HG03432 (cell line): Measurements from ENCODE around the gene SSH3.

ENCODE experiments used
- ATAC-seq: cut with Tn5 transposase; IDR thresholded peaks from one replicate; pipeline ENCODE4 v1.9.1; 2021; ENCODE audit warnings: mild to moderate bottlenecking, moderate library complexity; ENCODE audit not compliant: unreplicated experiment

SSH3 gene

DNA sequence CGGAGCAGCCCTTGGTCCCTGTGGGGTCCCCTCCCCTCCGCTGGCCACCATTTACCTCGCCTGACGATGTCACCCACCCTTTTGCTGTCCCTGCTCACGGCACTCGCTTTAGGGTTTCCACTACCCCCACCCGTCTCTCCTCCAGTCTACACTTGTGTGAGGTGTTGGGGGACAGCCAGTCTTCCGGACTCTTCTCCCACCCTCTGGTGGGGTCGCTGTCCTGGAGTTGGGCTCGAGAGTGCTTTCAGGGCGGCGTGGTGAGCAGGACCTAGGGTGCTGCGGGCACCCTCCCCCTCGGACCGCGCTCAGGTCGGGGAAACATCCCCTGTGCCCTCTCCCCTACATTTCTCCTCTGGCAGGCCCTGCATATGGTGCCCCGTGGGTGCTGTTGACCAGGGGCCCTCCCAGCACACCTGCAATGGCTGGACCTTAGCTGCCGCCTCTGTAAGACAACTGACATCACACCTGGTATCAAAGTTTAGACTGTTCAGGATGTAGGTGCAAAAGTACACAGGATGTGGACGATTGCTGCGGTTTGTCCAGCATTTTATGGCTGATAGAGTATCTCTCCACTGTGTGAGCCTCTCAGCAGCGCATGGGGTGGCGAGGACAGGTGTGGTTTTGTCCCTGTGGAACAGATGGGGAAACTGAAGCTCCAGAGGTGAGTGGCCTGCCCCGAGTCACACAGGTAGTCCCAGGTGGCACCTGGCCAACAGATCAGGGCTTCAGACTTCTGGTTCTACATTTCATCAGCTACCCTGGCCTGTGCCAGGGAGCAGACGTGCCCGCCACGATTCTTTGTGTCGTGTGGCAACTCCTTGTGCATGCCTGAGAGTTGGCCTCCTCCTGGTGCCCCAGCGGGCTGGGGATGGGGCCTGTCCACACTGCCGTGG is 35.9 kb upstream of the SSH3 start:
- no peak for ATAC-seq

DNA sequence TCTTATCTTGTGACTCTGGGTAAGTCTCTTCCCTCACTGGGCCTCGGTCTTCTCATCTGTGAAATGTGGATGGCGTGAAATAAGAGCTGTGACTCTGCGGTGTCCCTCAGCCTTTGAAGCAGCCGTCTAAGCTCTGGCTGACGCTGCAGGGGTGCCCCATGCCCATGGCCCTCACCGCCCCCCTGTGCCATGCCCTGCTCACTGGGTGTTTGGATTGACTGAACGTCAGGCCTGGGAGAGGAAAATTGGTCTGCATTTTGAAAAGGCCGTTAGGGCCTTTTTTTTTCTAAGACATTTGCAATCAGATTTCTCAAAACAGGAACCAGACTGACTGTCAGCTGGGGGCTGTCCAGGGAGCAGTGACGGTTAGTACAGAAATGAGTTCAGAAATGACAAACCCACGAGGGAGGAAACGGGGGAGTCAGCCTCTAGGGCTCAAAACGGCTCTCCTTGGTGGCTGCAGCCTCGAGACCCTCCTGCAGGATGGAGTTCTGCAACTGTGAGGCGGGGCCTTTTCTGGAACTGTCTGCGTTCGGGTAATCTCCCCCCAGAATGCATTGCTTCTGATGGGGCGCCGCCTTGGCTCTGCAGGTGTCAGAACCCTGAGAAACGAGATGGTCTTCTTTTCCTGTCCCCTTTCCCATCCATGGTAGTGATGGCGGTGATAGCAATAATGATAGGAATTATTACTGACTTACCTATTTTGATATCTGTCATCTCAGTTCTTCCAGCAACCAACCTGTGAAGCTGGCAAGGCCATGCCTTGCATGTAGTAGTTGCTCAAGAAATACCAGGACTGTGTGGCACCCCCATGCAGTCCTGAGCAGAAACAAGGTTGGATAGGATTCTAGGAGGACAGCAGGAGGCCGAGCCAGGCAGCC is 35.0 kb upstream of the SSH3 start:
- ATAC-seq, result peak; percentile 35

DNA sequence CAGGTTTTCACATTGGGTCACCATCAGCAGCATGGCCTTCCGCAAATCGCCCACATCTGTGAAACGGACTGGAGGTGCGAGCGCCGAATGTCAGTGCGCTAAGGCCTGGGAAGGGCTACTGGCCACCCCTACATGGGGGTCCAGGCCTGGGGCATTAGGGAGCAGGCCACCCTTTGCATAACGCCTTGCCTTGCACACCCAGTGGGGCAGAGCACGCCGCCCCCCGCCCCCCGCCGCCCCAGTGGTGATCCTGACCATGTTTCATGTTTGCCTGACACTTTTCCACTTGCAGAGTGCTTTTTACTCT is 34.4 kb upstream of the SSH3 start:
- no peak for ATAC-seq

DNA sequence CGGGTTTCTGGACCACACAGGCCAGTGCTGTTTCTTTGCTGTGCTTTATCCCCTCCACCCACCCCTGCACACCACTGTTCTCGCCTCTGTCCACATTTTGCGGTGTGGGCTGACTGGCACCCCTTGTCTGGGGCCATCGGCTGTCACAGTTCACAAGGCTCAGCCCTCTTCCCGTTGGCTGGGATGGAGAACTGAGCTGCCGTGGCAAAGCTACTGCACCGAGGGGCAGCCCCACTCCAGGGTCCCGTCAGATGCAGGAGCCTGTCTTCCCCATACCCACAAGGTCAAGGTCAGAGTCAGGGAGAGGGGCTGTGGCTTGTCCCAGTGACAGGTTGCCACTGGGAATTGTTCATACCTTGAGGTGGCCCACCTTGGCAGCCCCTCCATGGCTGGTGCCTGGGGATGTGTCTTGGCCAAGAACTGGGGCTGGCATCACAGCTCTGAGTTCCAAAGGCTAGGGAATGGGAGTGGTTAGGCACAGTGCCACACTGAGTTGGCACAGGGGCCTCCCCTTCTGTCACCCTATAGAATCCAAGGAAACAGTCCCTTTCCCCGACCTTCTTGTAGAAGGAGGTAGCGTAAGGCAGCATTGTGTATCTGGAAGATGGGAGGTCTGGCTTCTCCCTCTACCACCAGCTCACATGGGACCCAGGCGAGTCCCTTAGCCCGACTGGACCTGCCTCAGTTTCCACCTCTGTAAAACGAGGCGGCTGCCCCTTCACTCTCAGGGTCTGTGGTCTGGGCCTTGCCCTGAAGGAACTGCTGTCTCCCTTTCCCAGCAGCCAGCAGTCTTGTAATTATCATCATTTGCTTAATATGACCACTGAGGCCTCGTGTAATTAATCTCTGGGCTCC is 33.7 kb upstream of the SSH3 start:
- no peak for ATAC-seq

DNA sequence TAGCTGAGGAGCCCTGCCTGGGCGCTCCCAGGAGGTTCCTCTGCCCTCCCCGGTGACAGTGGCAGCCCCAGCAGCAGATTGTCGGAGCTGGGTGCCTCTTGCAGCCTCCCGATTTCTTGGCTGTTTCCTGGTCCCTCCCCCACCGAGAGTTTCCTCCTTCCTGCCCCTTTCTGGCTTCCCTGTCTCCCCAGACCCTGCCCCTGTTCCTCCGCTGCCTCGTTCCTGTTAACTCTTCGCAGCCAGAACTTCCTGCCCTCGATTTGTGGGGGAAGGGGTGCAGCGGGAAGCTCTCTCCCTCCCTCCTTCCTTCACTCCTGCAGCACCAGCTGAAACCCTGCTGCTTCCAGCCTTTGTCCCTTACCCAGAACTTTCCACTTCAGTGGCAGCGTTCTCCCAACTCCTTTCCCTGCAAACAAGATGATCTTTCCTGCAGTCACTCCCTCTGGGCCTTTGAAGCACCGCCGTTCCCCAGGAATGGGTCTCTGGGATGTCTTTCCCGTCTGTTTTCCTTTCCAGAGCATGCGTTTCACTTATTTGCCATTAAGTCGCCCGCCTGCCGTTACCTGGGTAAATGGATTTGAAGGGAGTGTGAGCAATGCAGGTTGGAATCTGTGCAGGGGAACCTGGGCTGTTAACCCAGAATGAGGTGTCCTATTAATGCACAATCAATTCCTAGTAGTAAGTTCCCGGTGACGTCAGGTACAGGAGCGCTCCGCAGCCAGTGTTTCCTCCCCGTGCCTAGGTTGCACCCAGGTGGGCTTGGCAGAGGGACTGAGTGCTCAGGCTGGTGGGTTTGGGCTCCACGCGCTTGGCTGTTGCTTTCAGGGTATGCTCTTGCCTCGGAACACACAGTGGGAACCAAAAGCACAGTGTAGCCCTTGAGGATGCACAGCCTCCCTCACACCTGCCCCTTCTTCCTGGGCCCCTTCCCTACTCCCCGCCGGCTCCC is 32.8 kb upstream of the SSH3 start:
- ATAC-seq, result no peak

DNA sequence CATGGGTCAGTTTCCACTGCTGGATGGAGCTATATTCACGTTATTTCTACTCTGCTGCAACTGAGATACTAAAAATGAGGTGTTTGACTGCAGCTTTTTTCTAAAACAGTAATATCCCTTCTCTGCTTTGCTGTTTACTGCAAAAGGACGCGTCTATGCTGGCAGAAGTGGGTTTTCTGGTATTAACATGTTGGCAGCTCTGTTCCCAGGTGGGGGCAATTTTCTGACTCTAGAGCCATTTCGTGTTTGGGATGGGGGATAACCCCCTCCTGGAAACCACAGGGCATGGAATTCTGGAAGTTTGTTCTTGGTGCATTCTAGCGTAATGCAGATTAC is 32.2 kb upstream of the SSH3 start:
- no peak for ATAC-seq

DNA sequence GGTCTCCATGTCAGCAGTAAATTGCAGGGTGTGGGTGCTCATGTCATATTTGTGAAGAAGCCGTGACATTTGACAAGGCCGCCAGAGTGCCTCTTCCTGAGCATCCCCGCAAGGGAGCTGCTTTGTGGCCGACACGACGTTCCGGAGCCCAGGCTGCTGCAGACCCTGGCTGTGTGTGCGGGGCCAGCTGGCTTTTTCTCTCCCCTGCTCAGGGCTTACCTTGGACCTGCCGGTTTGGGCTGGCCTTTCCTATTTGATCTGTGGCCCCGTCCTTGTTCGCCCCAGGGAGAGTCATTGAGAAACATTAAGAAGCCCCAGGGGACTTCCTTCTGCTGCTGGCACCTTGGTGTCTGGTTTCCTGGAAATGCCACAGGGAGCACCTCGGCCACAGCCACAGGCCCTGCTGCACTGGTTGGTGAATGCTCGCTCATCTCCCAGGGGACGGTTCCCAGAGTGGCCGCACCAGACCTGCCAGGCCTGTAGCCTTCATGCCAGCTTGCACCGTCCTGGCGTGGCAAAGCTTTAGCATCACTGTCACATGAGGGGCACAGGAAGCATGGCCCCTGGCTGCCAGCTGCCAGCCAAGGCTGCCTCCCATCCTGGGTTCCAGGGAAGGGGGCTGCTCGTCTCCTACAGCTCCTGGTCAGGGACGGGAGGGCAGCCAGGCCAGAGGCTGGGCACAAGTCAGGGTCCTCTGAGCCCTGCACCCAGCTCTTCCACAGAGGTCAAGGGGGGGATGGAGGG is 31.6 kb upstream of the SSH3 start:
- no peak for ATAC-seq

DNA sequence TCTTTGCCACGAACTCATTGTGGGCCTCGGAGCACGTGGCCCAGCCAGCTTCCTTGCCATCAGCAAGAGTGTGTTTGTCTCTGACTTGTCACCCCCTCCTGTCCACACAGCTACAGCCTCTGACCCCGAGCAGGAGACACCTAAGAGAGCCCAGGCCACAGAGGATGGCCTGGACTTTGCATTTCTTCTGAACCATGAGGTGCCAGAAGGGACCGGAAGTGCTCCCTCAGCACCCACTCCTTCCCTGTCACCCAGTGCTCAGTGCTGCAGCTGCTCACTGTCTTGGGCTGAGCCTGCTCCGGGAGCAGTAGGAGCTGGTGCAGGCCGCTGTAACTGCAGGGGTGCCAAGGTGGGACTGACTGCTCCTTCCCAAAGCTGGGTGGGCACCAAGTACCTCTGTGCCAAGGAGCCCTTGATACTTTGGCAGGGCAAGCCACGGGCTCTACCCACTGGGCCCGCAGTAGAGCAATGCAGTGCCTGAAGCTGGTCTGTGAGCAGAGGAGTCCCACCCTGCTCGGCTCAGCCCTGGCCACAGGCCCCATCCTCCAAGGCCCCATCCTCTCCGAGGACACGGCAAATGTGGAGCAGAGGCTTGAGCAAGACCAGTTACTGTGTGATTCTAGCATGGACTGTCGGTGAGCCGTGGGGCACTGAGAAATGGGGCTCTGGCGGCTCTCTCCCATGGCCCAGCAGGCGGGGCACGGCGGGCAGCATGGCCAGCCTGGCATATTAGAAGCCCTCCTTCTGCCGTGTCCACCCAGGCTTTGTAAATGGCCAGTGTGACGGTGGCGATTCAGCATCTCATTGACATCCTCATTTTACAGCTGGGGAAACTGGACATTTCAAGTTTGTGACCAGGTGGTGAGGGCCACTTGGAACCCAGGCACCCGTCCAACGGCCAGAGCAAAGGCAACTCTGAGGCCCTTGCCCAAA is 30.7 kb upstream of the SSH3 start:
- no peak for ATAC-seq

DNA sequence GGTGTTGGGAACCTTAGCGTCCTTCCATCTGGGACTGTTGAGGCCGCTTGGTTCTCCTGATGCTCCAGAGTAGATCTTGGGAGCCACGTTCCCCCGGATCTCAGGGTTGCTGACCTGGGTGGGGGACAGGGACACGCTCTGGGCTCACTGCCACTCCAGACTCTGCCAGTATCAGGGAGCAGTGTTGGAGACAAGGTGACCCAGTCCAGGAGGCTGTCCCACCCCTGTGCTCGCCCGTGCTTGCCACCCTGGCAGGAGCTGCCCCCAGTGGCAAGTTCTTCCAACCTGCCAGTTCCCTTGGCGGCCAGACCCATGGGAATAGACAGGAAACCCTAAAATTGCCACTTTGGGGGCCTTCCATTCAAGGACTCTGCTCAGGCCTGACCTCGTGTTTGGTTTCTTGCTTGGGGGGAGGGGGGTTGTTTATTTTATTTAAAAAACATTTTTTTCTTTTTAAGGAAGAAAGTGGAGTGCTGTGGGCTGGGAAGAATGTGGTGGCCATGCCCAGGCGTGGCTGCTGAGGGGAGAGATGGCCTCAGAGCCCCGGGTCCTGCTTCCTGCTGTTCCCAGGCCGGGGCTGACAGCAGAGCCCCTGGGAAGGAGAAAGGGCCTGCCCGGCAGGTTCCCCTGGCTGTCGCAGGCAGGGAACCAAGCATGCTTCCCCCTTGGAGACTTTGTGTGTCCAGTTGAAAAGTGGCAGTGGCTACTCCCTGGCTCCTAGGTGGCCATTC is 29.9 kb upstream of the SSH3 start:
- ATAC-seq, result no peak

DNA sequence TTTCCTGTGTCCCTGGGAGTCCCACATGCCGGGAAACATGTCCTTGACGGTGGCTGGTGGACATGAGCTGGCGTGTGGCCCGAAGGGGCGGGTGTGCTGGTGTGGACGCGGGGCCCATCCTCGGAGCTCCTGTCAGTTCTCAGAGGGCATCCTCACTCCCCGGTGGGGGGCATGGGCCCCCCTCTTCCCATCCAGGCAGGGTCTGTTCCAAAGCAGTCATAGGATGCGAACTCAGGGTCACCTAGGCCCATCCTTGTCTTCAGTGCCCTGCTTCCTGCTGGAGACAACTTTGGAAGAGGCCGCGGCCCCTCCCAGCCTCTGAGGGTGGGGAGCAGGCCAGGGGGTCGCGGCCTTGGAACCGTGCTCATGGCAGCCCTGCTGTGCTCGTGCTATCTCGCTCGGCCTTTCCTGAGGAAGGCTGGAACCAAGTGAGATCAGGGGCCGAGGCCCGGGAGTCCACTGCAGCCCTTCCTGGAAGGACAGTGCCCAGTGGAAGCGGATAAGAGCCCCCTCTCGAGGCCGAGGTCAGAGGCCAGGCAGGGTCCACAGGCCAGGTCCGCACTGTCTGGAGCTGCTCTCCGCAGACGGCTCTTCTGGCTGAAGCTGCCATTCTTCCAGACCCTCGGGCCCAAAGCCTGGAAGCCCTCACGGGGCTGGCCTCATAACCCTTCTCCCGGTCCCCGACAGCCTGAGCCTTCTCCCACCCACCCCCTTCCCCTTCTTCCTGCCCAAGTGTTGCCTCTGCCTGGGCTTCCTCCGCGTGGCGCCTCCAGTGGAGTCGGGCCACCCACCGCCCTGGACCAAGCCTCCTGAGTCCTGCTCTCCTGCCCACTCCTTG is 28.3 kb upstream of the SSH3 start:
- no peak for ATAC-seq

DNA sequence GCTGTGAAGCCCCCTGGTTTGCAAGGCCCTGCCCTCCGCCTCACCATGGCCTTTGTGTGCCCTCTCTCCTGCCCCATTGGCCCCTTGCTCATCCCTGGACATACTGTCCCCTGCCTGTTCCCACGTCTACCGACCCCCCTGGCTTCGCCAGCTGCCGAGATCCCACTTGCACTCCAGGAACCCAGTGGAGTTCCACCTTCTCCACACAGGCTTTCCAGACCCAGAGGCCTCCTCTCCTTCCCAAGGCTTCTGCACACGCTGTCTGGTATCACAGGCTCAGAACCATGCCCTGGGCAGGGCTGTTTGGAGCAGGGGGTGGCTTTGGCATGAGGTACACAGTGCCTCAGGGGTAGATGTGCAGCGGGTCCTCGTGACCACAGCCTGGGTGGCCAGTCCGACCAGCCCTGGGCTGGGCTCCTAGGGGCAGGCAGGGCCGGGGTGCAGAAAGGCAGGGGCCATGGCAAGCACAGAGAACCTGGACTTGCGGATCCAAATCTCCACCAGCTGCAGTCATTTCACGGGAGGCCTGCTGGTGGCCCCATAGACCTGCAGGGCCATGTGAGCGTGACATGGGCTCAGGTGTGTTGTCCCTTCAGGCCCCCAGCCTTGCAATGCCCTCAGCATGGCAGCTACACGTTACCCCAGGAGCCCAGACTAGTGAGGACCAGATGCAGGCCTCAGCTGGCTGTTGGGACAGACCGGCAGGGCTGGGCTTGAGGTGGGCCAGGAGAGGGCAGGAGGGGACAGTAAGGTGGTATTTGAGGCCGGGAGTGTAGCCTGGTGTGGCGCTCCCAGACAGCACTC is 27.5 kb upstream of the SSH3 start:
- no peak for ATAC-seq

DNA sequence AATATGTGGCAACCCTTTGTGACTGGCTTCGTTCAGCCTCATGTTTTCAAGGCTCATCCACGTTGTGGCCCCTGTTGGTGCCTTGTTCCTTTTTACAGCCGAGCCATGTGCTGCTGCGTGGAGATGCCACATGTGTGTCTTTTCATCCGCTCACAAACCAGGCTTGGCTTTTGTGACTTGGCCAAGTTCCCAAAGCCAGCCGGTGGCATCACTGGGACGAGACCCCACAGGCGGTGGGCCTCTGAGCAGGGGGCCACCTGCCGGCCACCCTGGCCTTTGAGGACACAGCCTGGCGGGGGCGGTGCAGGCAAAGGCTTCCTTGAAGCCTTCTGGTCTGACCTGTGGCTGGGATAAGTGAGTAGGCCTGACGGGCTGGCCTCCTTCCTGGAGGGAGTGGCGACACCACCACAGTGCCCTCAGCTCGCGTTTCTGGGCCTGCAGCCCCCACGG is 26.5 kb upstream of the SSH3 start:
- ATAC-seq, result no peak

DNA sequence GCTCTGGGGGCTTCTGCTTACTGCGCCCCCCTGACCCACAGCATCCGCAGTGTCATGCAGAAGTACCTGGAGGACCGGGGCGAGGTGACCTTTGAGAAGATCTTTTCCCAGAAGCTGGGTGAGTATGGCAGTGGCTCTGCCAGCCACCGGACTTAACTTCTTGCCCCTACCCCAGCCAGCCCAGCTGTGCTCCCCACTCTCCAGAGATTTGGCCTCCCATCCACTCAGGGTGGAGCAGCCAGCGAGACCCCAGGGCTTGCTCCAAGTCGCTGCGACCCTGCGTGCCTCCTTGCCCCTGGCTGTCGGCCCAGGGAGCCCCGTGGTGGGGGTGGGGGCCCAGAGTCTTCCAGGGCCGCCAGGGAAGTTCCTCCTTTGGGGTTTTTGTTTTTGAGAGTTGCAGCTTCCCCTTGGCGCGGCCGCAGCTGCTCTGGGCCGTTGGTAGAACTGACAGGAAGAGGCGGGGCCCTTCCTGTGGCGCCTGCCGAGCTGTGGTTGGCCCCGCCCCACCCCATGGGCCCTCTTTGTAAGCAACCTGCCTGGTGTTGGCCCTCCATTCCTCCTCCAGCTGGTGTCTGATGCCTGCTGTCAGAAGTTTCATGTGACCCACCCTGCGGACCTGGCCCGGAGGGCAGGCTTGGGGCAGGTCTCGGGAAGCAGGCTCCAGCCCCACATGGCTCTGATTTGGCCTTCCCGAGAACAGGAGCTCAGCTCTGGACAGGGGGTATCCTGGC is 25.9 kb upstream of the SSH3 start:
- ATAC-seq, result peak; percentile 80

DNA sequence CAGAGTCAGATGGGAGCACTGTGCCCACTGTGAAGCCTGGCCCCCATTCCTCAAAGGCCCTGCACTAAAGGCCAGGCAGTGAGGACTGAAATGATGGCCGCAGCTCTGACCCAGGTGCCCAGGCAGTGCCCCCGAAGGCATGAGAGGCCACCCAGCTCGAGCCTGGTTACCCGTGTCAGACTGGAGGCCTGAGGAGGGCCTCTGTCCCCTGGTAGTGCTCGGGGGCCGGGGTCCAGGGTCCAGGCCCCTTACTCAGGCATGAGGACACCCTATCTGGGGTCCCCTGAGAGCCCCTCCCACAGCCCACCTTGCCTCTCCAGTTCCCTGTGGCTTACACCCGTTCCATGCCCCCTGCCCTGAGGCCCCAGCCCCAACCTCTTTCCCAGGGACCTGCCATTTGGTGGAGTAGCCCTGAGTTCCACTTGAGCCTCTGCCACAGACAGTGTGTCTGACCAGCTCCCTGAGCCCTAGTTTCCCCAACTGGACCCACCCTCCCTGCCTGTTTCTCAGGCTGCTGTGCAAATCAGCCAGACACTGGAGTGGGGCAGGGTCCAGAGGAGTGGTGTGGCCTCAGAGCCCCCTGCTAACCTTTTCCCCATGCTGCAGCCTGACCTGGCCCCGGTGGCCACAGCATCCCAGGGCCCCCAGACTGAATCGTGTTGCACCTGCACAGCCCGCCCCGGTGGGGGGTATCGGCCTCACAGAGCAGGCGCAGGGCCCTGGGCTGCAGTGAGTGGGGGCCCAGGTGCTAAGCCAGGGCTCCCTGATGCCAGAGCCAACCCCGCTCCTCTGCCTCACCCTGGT is 25.0 kb upstream of the SSH3 start:
- ATAC-seq, result no peak
